Stimulated activated effector memory CD8-positive, alpha-beta T cell treated with anti-CD3 and anti-CD28 coated beads, Interleukin-12 subunit alpha, Interleukin-12 subunit beta, amount 100 ng/mL, for 72 hours (primary cell): ENCODE measurements around the gene SYNE3.

Source experiments
- ATAC-seq: fragments of 150-1000 bp; cut with Tn5 transposase; 2 replicates; pipeline ENCODE4 v1.10.0; 2021
- DNase-seq, 2 donors: peaks; one replicate each; pipeline ENCODE4 v3.0.0; 2021 to 2022; ENCODE audit warnings: low spot score in 2 of 2
- H3K27ac Mint-ChIP-seq: one replicate; pipeline ENCODE4 v1.8.0; 2022; ENCODE audit warnings: mild to moderate bottlenecking, mixed read lengths
- H3K36me3 Mint-ChIP-seq: one replicate; pipeline ENCODE4 v1.8.0; 2022; ENCODE audit warnings: mild to moderate bottlenecking, mixed read lengths
- H3K4me1 Mint-ChIP-seq: one replicate; pipeline ENCODE4 v1.8.0; 2022; ENCODE audit warnings: mixed read lengths
- H3K4me3 Mint-ChIP-seq: one replicate; pipeline ENCODE4 v1.8.0; 2022; ENCODE audit warnings: mild to moderate bottlenecking, mixed read lengths
- H3K9me3 Mint-ChIP-seq: one replicate; pipeline ENCODE4 v1.8.0; 2022; ENCODE audit warnings: mixed read lengths

The SYNE3 gene, protein sequence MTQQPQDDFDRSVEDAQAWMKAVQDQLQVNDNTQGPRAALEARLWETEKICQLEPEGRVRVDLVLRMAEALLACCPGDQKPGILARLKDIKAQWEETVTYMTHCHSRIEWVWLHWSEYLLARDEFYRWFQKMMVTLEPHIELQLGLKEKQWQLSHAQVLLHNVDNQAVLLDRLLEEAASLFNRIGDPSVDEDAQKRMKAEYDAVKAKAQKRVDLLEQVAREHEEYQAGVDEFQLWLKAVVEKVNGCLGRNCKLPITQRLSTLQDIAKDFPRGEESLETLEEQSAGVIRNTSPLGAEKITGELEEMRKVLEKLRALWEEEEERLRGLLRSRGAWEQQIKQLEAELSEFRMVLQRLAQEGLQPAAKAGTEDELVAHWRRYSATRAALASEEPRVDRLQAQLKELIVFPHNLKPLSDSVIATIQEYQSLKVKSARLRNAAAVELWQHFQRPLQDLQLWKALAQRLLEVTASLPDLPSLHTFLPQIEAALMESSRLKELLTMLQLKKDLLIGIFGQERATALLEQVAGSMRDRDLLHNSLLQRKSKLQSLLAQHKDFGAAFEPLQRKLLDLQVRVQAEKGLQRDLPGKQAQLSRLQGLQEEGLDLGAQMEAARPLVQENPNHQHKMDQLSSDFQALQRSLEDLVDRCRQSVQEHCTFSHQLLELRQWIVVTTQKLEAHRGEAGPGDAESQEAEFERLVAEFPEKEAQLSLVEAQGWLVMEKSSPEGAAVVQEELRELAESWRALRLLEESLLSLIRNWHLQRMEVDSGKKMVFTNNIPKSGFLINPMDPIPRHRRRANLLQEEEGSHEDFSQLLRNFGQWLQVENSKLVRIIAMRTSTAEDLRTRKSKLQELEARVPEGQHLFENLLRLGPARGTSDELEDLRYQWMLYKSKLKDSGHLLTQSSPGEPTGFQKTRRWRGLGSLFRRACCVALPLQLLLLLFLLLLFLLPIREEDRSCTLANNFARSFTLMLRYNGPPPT

DNA sequence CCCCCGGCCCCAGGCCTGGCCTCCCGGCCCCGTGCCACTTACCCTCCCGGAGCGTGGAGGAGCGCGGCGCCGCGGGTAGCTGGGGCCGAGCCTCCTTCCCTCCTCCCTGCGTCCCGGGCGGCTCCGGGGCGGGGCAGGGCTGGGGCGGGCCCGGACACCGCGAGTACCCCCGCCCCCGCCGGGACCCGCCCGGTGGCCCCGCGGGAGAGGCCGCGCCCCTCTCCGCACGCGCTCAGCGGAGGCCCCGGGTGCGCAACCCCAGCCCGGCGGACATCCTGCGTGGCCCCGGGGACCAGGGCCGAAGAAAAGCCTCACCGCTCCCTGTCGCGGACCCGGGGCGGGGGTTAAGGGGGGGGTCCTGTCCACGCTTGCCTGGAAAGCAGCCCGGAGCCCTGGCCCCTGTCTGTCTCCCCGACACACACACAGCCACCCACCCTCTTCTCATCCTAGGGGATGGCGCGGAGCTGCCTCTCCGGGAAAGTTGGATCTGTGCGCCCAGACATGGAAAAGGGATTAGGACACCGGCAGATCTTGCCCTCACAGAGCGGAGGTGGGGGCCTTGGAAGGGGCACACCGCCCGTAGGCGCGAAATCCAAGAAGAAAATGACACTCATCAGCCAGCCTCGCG, at the start of gene SYNE3:
SYNE3 (minus strand) TSS at position 97 of the 628 bp plus-strand sequence. CDS start 40,829 bp downstream, outside the sequence.
- peak within 1 kb of the TSS; percentile 85 for H3K4me3 Mint-ChIP-seq
- peaks cover 70% of the 10 kb centered on the region for H3K4me1 Mint-ChIP-seq
- H3K36me3 Mint-ChIP-seq = peaks cover 45% of the 10 kb centered on the region
- H3K9me3 Mint-ChIP-seq = no peaks in the 10 kb centered on the region
- peak within 1 kb of the TSS; percentile 95 for H3K27ac Mint-ChIP-seq
- ATAC-seq (peak; percentile 80), DNase-seq (peak; percentile 58 to 76)

DNA sequence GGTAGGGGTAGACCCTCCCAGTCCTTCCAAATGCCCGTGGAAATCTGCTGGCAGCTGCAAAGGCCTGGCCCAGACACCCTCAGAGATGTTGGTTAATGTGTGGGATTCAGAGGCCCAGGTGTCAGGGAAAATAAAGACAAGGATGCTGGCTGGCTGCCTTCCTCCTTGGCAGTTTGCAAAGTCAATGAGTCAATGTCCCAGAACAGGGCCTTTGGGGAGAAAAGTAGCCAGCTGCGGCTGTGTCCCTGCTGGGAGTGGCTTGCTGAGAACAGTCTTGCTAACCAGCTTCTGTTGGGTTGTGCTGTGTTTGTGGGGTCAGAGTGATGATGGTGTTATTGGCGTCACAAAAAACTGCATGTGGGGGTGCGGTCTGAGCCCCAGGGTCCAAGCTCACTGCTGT, 47.6 kb upstream of the SYNE3 start:
- Mint-ChIP-seq H3K4me3 (no peak overlapping the region), H3K9me3 (no peaks in the 10 kb centered on the region)
- no peak for DNase-seq

DNA sequence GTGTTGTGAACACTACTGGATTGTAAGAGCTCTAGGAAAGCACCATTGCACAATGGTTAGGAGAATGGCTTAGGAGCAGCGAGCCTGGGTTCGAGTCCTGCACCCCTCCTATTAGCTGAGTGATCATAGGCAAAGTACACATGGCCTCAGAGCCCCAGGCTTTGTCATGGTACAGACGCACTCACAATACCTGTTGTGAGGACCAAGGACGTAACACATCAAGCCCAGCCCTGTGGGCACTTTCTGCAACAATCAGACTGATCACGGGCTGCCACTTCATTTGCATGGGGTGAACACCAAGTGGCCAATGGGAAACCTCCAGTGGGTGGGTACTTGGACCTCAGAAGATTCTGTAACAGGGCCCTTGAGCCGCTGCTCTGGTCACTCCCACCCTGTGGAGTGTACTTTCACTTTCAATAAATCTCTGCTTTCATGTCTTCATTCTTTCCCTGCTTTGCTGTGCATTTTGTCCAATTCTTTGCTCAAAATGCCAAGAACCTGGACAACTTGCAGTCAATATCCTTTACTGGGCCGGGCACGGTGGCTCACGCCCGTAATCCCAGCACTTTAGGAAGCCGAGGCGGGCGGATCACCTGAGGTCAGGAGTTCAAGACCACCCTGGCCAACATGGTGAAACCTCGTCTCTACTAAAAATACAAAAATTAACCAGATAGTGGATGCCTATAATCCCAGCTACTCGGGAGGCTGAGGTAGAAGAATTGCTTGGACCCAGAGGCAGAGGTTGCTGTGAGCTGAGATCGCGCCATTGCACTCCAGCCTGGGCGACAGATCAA, 46.6 kb upstream of the SYNE3 start:
- Mint-ChIP-seq H3K4me1 (peaks cover 6% of the 10 kb centered on the region), H3K27ac (no peak overlapping the region), H3K36me3 (no peaks in the 10 kb centered on the region), H3K9me3 (no peaks in the 10 kb centered on the region), H3K4me3 (no peak overlapping the region)
- ATAC-seq (no peak), DNase-seq (no peak)

More for the DNA sequence above, 47.6 kb upstream of the SYNE3 start:
- H3K36me3 Mint-ChIP-seq = no peaks in the 10 kb centered on the region
- H3K4me1 Mint-ChIP-seq = peaks cover 6% of the 10 kb centered on the region
- no peak overlapping the region for H3K27ac Mint-ChIP-seq
- ATAC-seq = no peak

DNA sequence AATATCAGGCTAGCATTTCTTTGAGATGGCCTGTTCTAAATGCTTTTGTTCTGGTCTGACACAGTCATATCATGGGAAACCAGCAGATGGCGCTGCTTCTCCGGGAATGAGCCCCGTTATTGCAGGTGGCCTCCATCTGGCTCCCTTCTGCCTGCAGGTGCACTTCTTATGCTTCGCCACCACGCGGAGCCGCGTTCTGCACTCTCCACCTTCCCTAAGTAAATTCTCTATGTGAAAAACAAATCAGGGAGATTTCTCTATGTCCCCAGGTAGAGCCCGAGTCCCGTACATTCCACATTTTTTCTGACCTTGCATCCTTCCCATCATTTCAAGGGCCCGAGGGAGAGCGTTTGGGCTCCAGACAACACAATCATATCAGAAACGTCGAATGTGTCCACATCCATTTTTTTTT, 44.6 kb upstream of the SYNE3 start:
- no peak overlapping the region for H3K4me3 Mint-ChIP-seq
- DNase-seq (peak; percentile 80 to 89), ATAC-seq (peak; percentile 89)
- no peaks in the 10 kb centered on the region for H3K9me3 Mint-ChIP-seq
- no peak overlapping the region for H3K27ac Mint-ChIP-seq
- H3K4me1 Mint-ChIP-seq = peaks cover 6% of the 10 kb centered on the region
- H3K36me3 Mint-ChIP-seq = no peaks in the 10 kb centered on the region

DNA sequence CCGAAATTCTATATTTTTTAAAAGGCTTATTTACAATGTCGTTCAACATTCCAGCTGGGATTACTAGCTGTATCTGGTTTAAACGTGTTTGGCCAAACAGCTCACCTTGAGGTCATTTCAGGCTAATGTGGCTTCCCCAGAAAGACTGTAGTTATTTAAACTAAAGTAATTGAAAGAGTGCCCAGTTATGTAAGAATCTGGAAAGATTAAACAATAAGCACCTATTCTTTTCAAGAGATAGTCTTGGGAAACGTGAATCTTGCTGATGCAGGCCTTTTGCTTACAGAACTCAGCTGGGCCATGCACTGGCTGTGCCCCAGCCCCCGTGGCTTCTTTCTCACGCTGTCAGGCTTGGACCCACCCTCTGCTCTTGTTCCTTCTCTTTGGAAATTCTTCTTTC, 42.8 kb upstream of the SYNE3 start:
- no peaks in the 10 kb centered on the region for H3K36me3 Mint-ChIP-seq
- H3K27ac Mint-ChIP-seq = peak overlapping the region; percentile 20
- no peak for ATAC-seq
- no peak overlapping the region for H3K4me3 Mint-ChIP-seq
- H3K4me1 Mint-ChIP-seq = peaks cover 6% of the 10 kb centered on the region
- no peak for DNase-seq
- no peaks in the 10 kb centered on the region for H3K9me3 Mint-ChIP-seq

DNA sequence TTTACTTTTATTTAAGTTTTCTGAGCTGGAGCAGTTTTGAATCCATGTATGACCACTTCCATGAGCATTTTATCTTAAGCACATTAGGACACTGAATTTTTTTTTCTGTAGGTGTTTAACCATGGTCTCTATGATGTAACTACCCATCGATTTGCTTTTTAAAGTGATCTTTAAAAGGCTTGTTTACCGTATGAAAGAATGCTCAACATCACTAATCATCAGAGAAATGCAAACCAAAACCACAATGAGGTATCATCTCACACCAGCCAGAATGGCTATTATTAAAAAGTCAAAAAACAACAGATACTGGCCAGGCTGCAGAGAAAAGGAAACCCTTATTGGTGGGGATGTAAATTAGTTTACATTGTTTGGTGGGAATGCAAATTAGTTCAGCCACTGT, 41.4 kb upstream of the SYNE3 start:
- ATAC-seq = no peak

DNA sequence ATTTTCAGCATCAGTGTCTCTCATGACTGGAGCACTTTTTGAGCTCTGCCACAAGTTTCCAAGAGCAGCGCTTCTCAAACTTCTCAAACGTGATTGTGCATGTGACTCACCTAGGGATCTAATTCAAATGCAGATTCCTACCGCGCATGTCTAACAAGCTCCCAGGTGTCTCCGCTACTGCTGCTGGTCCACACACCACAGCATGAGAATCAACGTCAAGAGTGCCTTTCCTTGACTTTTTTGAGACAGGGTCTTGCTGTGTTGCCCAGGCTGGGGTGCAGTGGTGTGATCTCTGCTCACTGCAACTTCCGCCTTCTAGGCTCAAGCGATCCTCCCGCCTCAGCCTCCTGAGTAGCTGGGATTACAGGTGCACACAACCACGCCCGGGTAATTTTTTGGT, 40.8 kb upstream of the SYNE3 start:
- no peak for DNase-seq
- Mint-ChIP-seq H3K27ac (no peak overlapping the region), H3K36me3 (no peaks in the 10 kb centered on the region), H3K9me3 (no peaks in the 10 kb centered on the region), H3K4me3 (no peak overlapping the region), H3K4me1 (peaks cover 6% of the 10 kb centered on the region)
- no peak for ATAC-seq

More for the DNA sequence above, 41.4 kb upstream of the SYNE3 start:
- H3K36me3 Mint-ChIP-seq = no peaks in the 10 kb centered on the region
- no peak for DNase-seq
- no peak overlapping the region for H3K27ac Mint-ChIP-seq
- peaks cover 6% of the 10 kb centered on the region for H3K4me1 Mint-ChIP-seq
- no peak overlapping the region for H3K4me3 Mint-ChIP-seq
- H3K9me3 Mint-ChIP-seq = no peaks in the 10 kb centered on the region

DNA sequence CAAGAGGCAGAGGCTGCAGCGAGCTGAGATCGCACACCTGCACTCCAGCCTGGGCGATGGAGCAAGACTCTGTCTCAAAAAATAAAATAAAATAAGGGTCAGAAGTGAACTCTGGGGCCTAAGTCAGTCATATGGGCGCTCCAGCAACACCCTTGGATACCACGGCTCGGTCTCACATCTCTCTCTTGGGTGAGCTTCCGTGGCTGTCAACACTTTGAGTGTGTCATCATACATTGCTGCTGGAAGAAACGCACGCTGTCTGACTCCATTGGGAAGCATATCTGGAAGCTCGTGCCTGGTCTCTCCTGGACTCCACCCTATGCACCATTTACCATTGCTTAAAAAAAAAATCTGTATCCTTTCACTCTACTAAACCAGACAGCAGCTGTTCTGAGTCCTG, 38.6 kb upstream of the SYNE3 start:
- Mint-ChIP-seq H3K9me3 (no peaks in the 10 kb centered on the region), H3K36me3 (no peaks in the 10 kb centered on the region), H3K4me1 (no peaks in the 10 kb centered on the region), H3K4me3 (no peak overlapping the region), H3K27ac (no peak overlapping the region)
- ATAC-seq = no peak
- DNase-seq = no peak

DNA sequence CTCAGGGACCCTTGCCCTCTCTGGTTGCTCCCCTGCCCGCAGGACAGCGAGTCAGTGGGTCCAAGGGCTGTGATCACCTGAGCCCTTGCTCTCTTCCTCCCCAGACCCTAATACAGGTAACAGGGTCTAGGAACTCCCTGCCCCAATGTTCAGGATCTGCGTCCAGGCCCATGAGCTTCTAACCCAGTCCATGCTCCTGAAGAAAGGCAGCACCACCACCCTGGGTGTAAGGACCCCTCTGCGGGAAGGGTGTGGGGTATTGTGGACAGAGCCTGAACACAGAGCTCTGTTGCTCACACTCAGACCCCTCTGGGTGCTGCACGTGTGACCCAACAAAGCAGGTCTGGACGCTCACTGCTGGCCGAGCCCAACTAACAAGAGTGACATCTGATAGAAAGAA, 36.7 kb upstream of the SYNE3 start:
- no peaks in the 10 kb centered on the region for H3K9me3 Mint-ChIP-seq
- no peak overlapping the region for H3K27ac Mint-ChIP-seq
- no peaks in the 10 kb centered on the region for H3K36me3 Mint-ChIP-seq
- DNase-seq = no peak
- no peaks in the 10 kb centered on the region for H3K4me1 Mint-ChIP-seq
- ATAC-seq = no peak
- H3K4me3 Mint-ChIP-seq = no peak overlapping the region

DNA sequence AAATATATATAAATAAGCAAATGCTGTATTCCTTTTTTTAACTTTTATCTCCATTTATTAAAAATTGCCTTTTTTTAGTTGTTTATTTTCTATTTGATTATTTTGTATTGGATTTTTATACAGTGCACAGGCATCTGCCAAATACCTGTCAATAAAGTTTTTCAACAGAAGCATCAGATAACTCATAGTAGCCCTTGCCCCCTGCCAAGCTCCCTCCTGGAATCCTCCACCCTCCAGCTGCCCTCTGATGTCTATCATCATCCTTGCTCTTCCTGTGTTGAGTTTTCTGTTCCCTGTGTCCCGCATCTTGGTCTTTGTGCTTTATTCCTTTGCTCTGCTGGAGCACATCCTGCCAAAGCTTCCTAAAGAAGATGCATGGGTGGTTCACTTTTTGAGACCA, 35.0 kb upstream of the SYNE3 start:
- Mint-ChIP-seq H3K4me3 (no peak overlapping the region), H3K9me3 (no peaks in the 10 kb centered on the region), H3K27ac (no peak overlapping the region), H3K4me1 (no peaks in the 10 kb centered on the region), H3K36me3 (no peaks in the 10 kb centered on the region)
- ATAC-seq (no peak), DNase-seq (no peak)

DNA sequence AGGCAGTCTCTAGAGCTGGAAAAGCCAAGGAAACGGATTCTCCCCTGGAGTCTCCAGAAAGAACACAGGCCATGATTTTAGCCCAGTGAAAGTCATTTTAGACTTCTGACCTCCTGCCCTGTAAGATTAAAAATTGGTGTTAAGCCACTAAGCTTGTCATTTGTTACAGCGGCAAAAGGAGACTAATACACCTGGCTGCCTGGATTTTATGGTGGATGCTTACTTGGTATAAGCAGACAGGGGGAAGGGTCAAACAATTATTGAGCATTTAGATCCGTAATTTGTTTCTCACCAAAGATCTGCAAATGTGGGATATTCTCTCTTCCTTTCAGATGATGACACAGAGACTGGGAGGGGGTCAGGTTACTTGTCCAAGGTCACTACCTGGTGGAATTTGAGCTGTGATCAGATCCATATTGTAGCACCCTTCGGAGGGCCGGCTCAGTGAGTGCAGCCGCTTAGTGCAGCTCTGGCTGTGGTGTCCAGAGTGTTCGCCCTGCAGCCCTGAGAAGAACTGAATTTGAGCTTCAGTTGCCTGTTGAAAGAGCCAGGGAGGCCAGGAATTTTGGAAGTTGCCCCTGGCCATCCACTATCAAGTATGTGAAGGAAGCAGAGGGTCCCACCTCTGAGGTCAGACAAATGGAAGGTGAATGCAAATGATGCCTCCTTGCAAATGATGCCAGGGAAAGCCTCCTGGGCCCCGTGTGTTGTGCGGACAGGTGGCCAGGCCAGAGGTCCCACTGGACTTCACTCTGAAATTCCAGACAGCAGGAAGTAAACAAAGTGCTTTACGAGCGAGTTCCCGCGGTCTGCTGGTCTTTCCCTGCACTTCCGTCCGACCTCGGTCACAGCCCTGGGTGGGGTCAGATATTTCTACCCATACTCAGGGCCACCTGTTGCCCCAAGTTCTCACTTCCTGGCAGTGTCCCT, 33.5 kb upstream of the SYNE3 start:
- H3K9me3 Mint-ChIP-seq = no peaks in the 10 kb centered on the region
- H3K36me3 Mint-ChIP-seq = peaks cover 5% of the 10 kb centered on the region
- no peak overlapping the region for H3K27ac Mint-ChIP-seq
- H3K4me3 Mint-ChIP-seq = no peak overlapping the region
- no peak for DNase-seq
- no peak for ATAC-seq
- H3K4me1 Mint-ChIP-seq = no peaks in the 10 kb centered on the region

DNA sequence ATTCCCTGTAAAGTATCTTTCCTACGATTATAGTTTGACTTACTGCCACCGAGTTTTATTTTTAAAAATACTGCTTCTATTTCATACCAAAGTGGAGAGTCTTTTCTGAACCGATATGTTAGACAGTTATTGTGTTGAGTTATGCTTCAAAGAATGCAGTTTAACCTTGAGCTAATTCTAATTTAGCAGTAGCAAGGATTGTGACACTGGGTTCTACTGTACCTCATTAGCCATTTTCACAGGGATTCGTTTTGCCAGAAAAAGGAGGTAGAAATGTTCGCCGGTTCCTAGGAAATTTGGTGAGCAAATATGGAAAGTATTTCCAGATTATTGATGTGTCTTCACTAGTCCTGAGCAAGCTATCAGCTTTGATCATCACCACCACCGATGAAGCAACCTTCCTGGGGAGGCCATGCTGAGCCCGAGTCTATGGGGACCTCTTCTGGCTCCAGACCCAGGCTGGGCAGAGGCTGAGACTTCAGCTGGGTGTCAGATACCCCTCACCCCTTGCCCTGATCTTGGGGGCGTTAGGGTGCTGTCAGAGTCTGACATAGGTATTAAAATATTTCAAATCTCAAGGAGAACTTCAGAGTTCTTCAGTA, 32.0 kb upstream of the SYNE3 start:
- H3K36me3 Mint-ChIP-seq = peaks cover 14% of the 10 kb centered on the region
- no peaks in the 10 kb centered on the region for H3K9me3 Mint-ChIP-seq
- no peak for ATAC-seq
- H3K4me3 Mint-ChIP-seq = no peak overlapping the region
- H3K4me1 Mint-ChIP-seq = no peaks in the 10 kb centered on the region
- no peak for DNase-seq
- H3K27ac Mint-ChIP-seq = no peak overlapping the region

DNA sequence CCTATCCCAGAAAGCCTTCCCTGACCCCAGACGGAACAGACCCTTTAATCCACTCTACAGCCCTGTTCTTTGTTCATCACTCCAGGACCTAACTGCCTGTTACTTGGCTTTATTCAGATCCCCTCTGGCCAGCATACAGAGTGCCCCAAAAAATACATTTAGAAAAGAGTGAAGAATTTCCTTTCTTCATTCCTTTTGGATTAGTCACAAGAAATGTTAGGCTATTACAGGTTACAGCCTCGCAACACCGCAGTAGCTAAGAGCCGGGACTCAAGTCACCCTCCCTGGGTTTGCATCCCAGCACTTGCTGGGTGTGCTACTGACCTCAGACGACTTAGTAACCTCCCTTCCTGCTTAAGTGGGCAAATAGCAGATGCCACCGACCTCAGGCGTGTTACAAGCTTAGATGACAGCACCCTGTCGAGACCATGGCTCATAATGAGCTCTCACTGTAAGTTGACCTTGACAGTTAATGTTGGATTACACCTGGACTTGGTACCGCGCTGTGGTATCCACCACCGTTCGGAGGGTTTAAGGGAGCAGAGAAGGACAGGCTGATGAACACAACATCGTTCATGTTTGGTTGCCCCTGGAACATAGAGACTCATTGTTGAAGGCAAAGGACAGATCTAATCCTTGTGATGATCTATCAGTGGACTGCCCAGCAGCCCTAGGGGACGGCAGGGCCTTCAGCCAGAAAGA, 31.3 kb upstream of the SYNE3 start:
- DNase-seq = no peak
- Mint-ChIP-seq H3K9me3 (no peaks in the 10 kb centered on the region), H3K27ac (no peak overlapping the region), H3K4me1 (no peaks in the 10 kb centered on the region), H3K4me3 (no peak overlapping the region), H3K36me3 (peaks cover 14% of the 10 kb centered on the region)
- ATAC-seq = no peak
